MM.1S (cell line): ENCODE results near the gene MUC20.
A peak's percentile ranks its signal among the peaks of the same experiment; 100 is the strongest.

Experiments
- DNase-seq: peaks from one replicate; pipeline ENCODE4 v3.0.0-alpha.2; 2015
- H2AFZ ChIP-seq: fragments of 300-600 bp; sonication (generic); 2 replicates; pipeline ENCODE4 v1.6.0; 2016; ENCODE audit warnings: antibody characterized with exemption, low read length
- H3F3A ChIP-seq: fragments of 300-600 bp; sonication (generic); 2 replicates; pipeline ENCODE4 v1.6.1; 2016; ENCODE audit warnings: mild to moderate bottlenecking, antibody characterized with exemption, low read length, moderate library complexity, mixed read lengths; ENCODE audit not compliant: insufficient read depth
- H3K27ac ChIP-seq: fragments of 300-600 bp; sonication (generic); 2 replicates; pipeline ENCODE4 v1.5.1; 2016; ENCODE audit warnings: mild to moderate bottlenecking, low read length
- H3K27me3 ChIP-seq: fragments of 300-600 bp; sonication (generic); replicated peaks from 2 replicates; pipeline ENCODE4 v1.6.0; 2016; ENCODE audit warnings: low read length; ENCODE audit not compliant: insufficient read depth
- H3K36me3 ChIP-seq: fragments of 300-600 bp; sonication (generic); replicated peaks from 2 replicates; pipeline ENCODE4 v1.6.1; 2016; ENCODE audit warnings: mild to moderate bottlenecking, low read length, mixed read lengths; ENCODE audit not compliant: insufficient read depth
- H3K4me1 ChIP-seq: fragments of 300-600 bp; sonication (generic); 2 replicates; pipeline ENCODE4 v1.6.1; 2016; ENCODE audit warnings: low read length, mixed read lengths
- H3K4me2 ChIP-seq: fragments of 300-600 bp; sonication (generic); 2 replicates; pipeline ENCODE4 v1.6.0; 2016; ENCODE audit warnings: low read depth, low read length
- H3K4me3 ChIP-seq: fragments of 300-600 bp; sonication (generic); 2 replicates; pipeline ENCODE4 v1.5.1; 2016; ENCODE audit warnings: low read length, mixed read lengths
- H3K79me2 ChIP-seq: fragments of 300-600 bp; sonication (generic); 2 replicates; pipeline ENCODE4 v1.6.1; 2016; ENCODE audit warnings: mixed run types, low read length, mixed read lengths
- H3K9ac ChIP-seq: fragments of 300-600 bp; sonication (generic); 2 replicates; pipeline ENCODE4 v1.6.1; 2016; ENCODE audit warnings: low read length, mixed read lengths
- H3K9me2 ChIP-seq: fragments of 300-600 bp; sonication (generic); replicated peaks from 2 replicates; pipeline ENCODE4 v1.6.1; 2016; ENCODE audit warnings: mild to moderate bottlenecking, low read length, mixed read lengths; ENCODE audit not compliant: insufficient read depth
- H3K9me3 ChIP-seq: fragments of 300-600 bp; sonication (generic); replicated peaks from 2 replicates; pipeline ENCODE4 v1.6.1; 2016; ENCODE audit warnings: mild to moderate bottlenecking, low read length, mixed read lengths; ENCODE audit not compliant: insufficient read depth
- H4K20me1 ChIP-seq: fragments of 300-600 bp; sonication (generic); 2 replicates; pipeline ENCODE4 v1.6.1; 2016; ENCODE audit warnings: mild to moderate bottlenecking, low read length, moderate library complexity, mixed read lengths; ENCODE audit not compliant: insufficient read depth
- EZH2 ChIP-seq: fragments of 300-600 bp; sonication (generic); optimal IDR thresholded peaks from 2 replicates; pipeline ENCODE3; 2017; ENCODE audit warnings: low read depth, mild to moderate bottlenecking, antibody characterized with exemption, low read length, mixed read lengths
- EZH2phosphoT487 ChIP-seq: fragments of 300-600 bp; sonication (generic); IDR thresholded peaks from 2 replicates; pipeline ENCODE4 v1.6.1; 2018; ENCODE audit warnings: antibody characterized with exemption, low read length
- TF ChIP-seq, protein P1 (sequence below): fragments of 300-600 bp; sonication (generic); IDR thresholded peaks from 2 replicates; pipeline ENCODE4 v1.5.1; 2016; ENCODE audit warnings: antibody characterized with exemption, low read length, mixed read lengths

Gene MUC20

GRCh38 chr3:195699388-195699771 is 21.4 kb upstream of the MUC20 start:
- no peaks in the 10 kb centered on the region for H3K4me1 ChIP-seq
- H3K27me3 ChIP-seq = no peaks in the 10 kb centered on the region
- no peak overlapping the region for H2AFZ ChIP-seq
- H3K4me2 ChIP-seq = no peak overlapping the region
- no peaks in the 10 kb centered on the region for H4K20me1 ChIP-seq
- no peaks in the 10 kb centered on the region for H3K9me3 ChIP-seq
- no peaks in the 10 kb centered on the region for H3K36me3 ChIP-seq
- DNase-seq = no peak
- TF ChIP-seq EZH2phosphoT487 (no peak), EZH2 (no peak)
- TF ChIP-seq, protein P1, sequence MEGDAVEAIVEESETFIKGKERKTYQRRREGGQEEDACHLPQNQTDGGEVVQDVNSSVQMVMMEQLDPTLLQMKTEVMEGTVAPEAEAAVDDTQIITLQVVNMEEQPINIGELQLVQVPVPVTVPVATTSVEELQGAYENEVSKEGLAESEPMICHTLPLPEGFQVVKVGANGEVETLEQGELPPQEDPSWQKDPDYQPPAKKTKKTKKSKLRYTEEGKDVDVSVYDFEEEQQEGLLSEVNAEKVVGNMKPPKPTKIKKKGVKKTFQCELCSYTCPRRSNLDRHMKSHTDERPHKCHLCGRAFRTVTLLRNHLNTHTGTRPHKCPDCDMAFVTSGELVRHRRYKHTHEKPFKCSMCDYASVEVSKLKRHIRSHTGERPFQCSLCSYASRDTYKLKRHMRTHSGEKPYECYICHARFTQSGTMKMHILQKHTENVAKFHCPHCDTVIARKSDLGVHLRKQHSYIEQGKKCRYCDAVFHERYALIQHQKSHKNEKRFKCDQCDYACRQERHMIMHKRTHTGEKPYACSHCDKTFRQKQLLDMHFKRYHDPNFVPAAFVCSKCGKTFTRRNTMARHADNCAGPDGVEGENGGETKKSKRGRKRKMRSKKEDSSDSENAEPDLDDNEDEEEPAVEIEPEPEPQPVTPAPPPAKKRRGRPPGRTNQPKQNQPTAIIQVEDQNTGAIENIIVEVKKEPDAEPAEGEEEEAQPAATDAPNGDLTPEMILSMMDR = no peak
- H3K79me2 ChIP-seq = no peaks in the 10 kb centered on the region
- no peaks in the 10 kb centered on the region for H3F3A ChIP-seq
- H3K9me2 ChIP-seq = no peaks in the 10 kb centered on the region
- H3K9ac ChIP-seq = no peak overlapping the region
- no peak overlapping the region for H3K4me3 ChIP-seq
- no peak overlapping the region for H3K27ac ChIP-seq

DNA sequence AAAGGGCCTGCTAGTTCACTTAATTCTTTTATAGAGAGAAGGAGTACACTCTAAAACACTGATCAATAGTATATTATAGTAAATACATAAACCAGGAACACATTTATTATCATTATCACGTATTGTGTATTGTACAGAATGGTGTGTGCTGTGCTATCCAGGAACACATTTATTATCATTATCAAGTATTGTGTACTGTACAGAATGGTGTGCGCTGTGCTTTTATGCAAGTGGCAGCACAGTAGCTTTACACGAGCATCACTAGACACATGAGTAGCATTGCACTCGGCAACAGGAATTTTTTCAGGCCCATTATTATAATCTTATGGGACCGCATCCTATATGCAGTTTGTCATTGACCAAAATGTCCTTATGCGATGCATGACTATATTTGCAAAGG is 20.9 kb upstream of the MUC20 start:
- H3K9me3 ChIP-seq = no peaks in the 10 kb centered on the region
- H3K79me2 ChIP-seq = no peaks in the 10 kb centered on the region
- H3K9ac ChIP-seq = no peak overlapping the region
- H3K9me2 ChIP-seq = no peaks in the 10 kb centered on the region
- no peak for TF ChIP-seq EZH2
- H4K20me1 ChIP-seq = no peaks in the 10 kb centered on the region
- H3F3A ChIP-seq = no peaks in the 10 kb centered on the region
- H3K4me1 ChIP-seq = no peaks in the 10 kb centered on the region
- H3K27ac ChIP-seq = no peak overlapping the region
- no peaks in the 10 kb centered on the region for H3K36me3 ChIP-seq
- no peaks in the 10 kb centered on the region for H3K27me3 ChIP-seq
- peak; percentile 15 for DNase-seq
- no peak overlapping the region for H3K4me2 ChIP-seq
- no peak overlapping the region for H3K4me3 ChIP-seq
- no peak overlapping the region for H2AFZ ChIP-seq

- Histone ChIP-seq H3K4me2 (no peak overlapping the region), H3K36me3 (no peaks in the 10 kb centered on the region), H3K27ac (no peak overlapping the region), H3K9ac (no peak overlapping the region), H3K4me1 (no peaks in the 10 kb centered on the region), H3K27me3 (no peaks in the 10 kb centered on the region), H4K20me1 (no peaks in the 10 kb centered on the region), H3K9me2 (no peaks in the 10 kb centered on the region), H3K79me2 (no peaks in the 10 kb centered on the region), H3F3A (no peaks in the 10 kb centered on the region), H3K4me3 (no peak overlapping the region), H3K9me3 (no peaks in the 10 kb centered on the region), H2AFZ (no peak overlapping the region)
- DNase-seq = peak; percentile 4
- TF ChIP-seq, protein P1 = no peak
- TF ChIP-seq EZH2 (no peak), EZH2phosphoT487 (no peak)
Measured at GRCh38 chr3:195700319-195700718, 20.5 kb upstream of the MUC20 start.

GRCh38 chr3:195701042-195701915 is 19.5 kb upstream of the MUC20 start:
- H3K9me3 ChIP-seq = no peaks in the 10 kb centered on the region
- H2AFZ ChIP-seq = no peak overlapping the region
- no peak overlapping the region for H3K9ac ChIP-seq
- DNase-seq = peak; percentile 5
- no peaks in the 10 kb centered on the region for H3K27me3 ChIP-seq
- H3F3A ChIP-seq = no peaks in the 10 kb centered on the region
- no peak for TF ChIP-seq EZH2phosphoT487
- TF ChIP-seq EZH2 = no peak
- TF ChIP-seq, protein P1 = no peak
- H3K79me2 ChIP-seq = no peaks in the 10 kb centered on the region
- no peaks in the 10 kb centered on the region for H3K36me3 ChIP-seq
- H3K4me1 ChIP-seq = no peaks in the 10 kb centered on the region
- H3K4me3 ChIP-seq = no peak overlapping the region
- no peak overlapping the region for H3K4me2 ChIP-seq
- no peaks in the 10 kb centered on the region for H4K20me1 ChIP-seq
- no peak overlapping the region for H3K27ac ChIP-seq
- no peaks in the 10 kb centered on the region for H3K9me2 ChIP-seq
